Activated naive CD8-positive, alpha-beta T cell treated with anti-CD3 and anti-CD28 coated beads, Interleukin-2, amount 10 ng/mL, durations not matched to agents 7 days and 5 days (primary cell): ENCODE results near the gene NFIX. TPM values are rescaled to one million over a fixed set of nuclear protein-coding genes. Genes with fewer than 3 reads are reported as not detected.

ENCODE experiments used
- ATAC-seq: fragments of 150-1000 bp; cut with Tn5 transposase; one replicate; pipeline ENCODE4 v1.10.0; 2021; ENCODE audit warnings: low read depth, moderate library complexity
- POLR2A ChIA-PET: fragments of 350-600 bp; sonication (Branson Sonifier 250); formaldehyde crosslinking; loops from one replicate; lab custom pipeline; 2021; ENCODE audit warnings: antibody characterized with exemption; lab: Charles Lee
- DNase-seq: peaks from one replicate; pipeline ENCODE4 v3.0.0; 2021
- H3K27ac Mint-ChIP-seq: one replicate; pipeline ENCODE4 v1.8.0; 2022; ENCODE audit warnings: mild to moderate bottlenecking, mixed read lengths
- H3K27me3 Mint-ChIP-seq: one replicate; pipeline ENCODE4 v1.8.0; 2022; ENCODE audit warnings: mild to moderate bottlenecking, moderate library complexity, mixed read lengths
- H3K36me3 Mint-ChIP-seq: one replicate; pipeline ENCODE4 v1.8.0; 2021; ENCODE audit warnings: mild to moderate bottlenecking, mixed read lengths
- H3K4me1 Mint-ChIP-seq: one replicate; pipeline ENCODE4 v1.8.0; 2021; ENCODE audit warnings: mixed read lengths
- H3K4me3 Mint-ChIP-seq: one replicate; pipeline ENCODE4 v1.8.0; 2022; ENCODE audit warnings: mild to moderate bottlenecking, moderate library complexity, mixed read lengths
- H3K9me3 Mint-ChIP-seq: one replicate; pipeline ENCODE4 v1.8.0; 2021; ENCODE audit warnings: mixed read lengths
- total RNA-seq, 2 experiments: library from RNA; stranded (reverse); gene quantifications; one replicate each; pipeline ENCODE4 v1.2.3, GENCODE V29; 2021

NFIX gene
- total RNA-seq, 2 experiments from 2014 or later: 1.5 to 2.5 TPM

GRCh38 chr19:13086341-13086740 lies 91.1 kb downstream of the NFIX start:
- Mint-ChIP-seq H3K27me3 (no peaks in the 10 kb centered on the region), H3K27ac (no peak overlapping the region), H3K4me1 (no peaks in the 10 kb centered on the region), H3K9me3 (no peaks in the 10 kb centered on the region), H3K4me3 (no peak overlapping the region), H3K36me3 (no peaks in the 10 kb centered on the region)
- no peak for ATAC-seq
- POLR2A ChIA-PET: no interaction called here
- DNase-seq: no peak

GRCh38 chr19:13087295-13087694 lies 92.0 kb downstream of the NFIX start:
- POLR2A ChIA-PET: no interaction called here
- H3K4me1 Mint-ChIP-seq: no peaks in the 10 kb centered on the region
- DNase-seq: no peak
- H3K36me3 Mint-ChIP-seq: no peaks in the 10 kb centered on the region
- ATAC-seq: no peak
- H3K27me3 Mint-ChIP-seq: no peaks in the 10 kb centered on the region
- H3K4me3 Mint-ChIP-seq: no peak overlapping the region
- no peaks in the 10 kb centered on the region for H3K9me3 Mint-ChIP-seq
- H3K27ac Mint-ChIP-seq: no peak overlapping the region

- no peaks in the 10 kb centered on the region for H3K36me3 Mint-ChIP-seq
- H3K27ac Mint-ChIP-seq: no peak overlapping the region
- DNase-seq: no peak
- H3K4me1 Mint-ChIP-seq: no peaks in the 10 kb centered on the region
- H3K27me3 Mint-ChIP-seq: no peaks in the 10 kb centered on the region
- H3K4me3 Mint-ChIP-seq: no peak overlapping the region
- ATAC-seq: no peak
- H3K9me3 Mint-ChIP-seq: no peaks in the 10 kb centered on the region
- POLR2A ChIA-PET: no interaction called here
Measured at GRCh38 chr19:13087795-13088537, 92.7 kb downstream of the NFIX start.

- Mint-ChIP-seq H3K36me3 (no peaks in the 10 kb centered on the region), H3K4me3 (no peak overlapping the region), H3K27ac (no peak overlapping the region), H3K4me1 (no peaks in the 10 kb centered on the region), H3K27me3 (peaks cover 4% of the 10 kb centered on the region), H3K9me3 (no peaks in the 10 kb centered on the region)
- POLR2A ChIA-PET: no interaction called here
- ATAC-seq: peak; percentile 40
- no peak for DNase-seq
Measured at GRCh38 chr19:13089139-13089856, 94.0 kb downstream of the NFIX start.

- Mint-ChIP-seq H3K9me3 (no peaks in the 10 kb centered on the region), H3K4me1 (peaks cover 1% of the 10 kb centered on the region), H3K27me3 (peaks cover 10% of the 10 kb centered on the region), H3K36me3 (no peaks in the 10 kb centered on the region), H3K4me3 (no peak overlapping the region), H3K27ac (no peak overlapping the region)
- POLR2A ChIA-PET: no interaction called here
- ATAC-seq: no peak
- no peak for DNase-seq
Measured at GRCh38 chr19:13089857-13090507, 94.7 kb downstream of the NFIX start.

- Mint-ChIP-seq H3K27ac (no peak overlapping the region), H3K4me3 (no peak overlapping the region), H3K27me3 (peaks cover 15% of the 10 kb centered on the region), H3K9me3 (no peaks in the 10 kb centered on the region), H3K36me3 (no peaks in the 10 kb centered on the region), H3K4me1 (peaks cover 1% of the 10 kb centered on the region)
- POLR2A ChIA-PET: no interaction called here
- DNase-seq: no peak
- no peak for ATAC-seq
Measured at GRCh38 chr19:13090511-13091231, 95.4 kb downstream of the NFIX start.

GRCh38 chr19:13091400-13092157 lies 96.3 kb downstream of the NFIX start:
- no peaks in the 10 kb centered on the region for H3K9me3 Mint-ChIP-seq
- no peak overlapping the region for H3K4me3 Mint-ChIP-seq
- H3K27me3 Mint-ChIP-seq: peaks cover 24% of the 10 kb centered on the region
- no peaks in the 10 kb centered on the region for H3K36me3 Mint-ChIP-seq
- DNase-seq: no peak
- POLR2A ChIA-PET: no interaction called here
- H3K4me1 Mint-ChIP-seq: peaks cover 4% of the 10 kb centered on the region
- ATAC-seq: no peak
- no peak overlapping the region for H3K27ac Mint-ChIP-seq

GRCh38 chr19:13092158-13092543 lies 96.9 kb downstream of the NFIX start:
- no peak overlapping the region for H3K4me3 Mint-ChIP-seq
- H3K9me3 Mint-ChIP-seq: no peaks in the 10 kb centered on the region
- ATAC-seq (no peak), DNase-seq (no peak)
- no peak overlapping the region for H3K27ac Mint-ChIP-seq
- peaks cover 28% of the 10 kb centered on the region for H3K27me3 Mint-ChIP-seq
- H3K36me3 Mint-ChIP-seq: no peaks in the 10 kb centered on the region
- peaks cover 7% of the 10 kb centered on the region for H3K4me1 Mint-ChIP-seq
- POLR2A ChIA-PET: no interaction called here

- H3K4me1 Mint-ChIP-seq: peaks cover 8% of the 10 kb centered on the region
- no peak for ATAC-seq
- H3K27ac Mint-ChIP-seq: no peak overlapping the region
- DNase-seq: no peak
- POLR2A ChIA-PET: no interaction called here
- no peaks in the 10 kb centered on the region for H3K9me3 Mint-ChIP-seq
- peaks cover 32% of the 10 kb centered on the region for H3K27me3 Mint-ChIP-seq
- no peaks in the 10 kb centered on the region for H3K36me3 Mint-ChIP-seq
- no peak overlapping the region for H3K4me3 Mint-ChIP-seq
Measured at GRCh38 chr19:13092606-13093235, 97.4 kb downstream of the NFIX start.

GRCh38 chr19:13093407-13094105 lies 98.3 kb downstream of the NFIX start:
- DNase-seq: peak; percentile 86
- Mint-ChIP-seq H3K4me1 (peaks cover 12% of the 10 kb centered on the region), H3K27ac (no peak overlapping the region), H3K9me3 (no peaks in the 10 kb centered on the region), H3K4me3 (no peak overlapping the region), H3K36me3 (no peaks in the 10 kb centered on the region), H3K27me3 (peaks cover 39% of the 10 kb centered on the region)
- peak; percentile 82 for ATAC-seq
- POLR2A ChIA-PET: interaction anchor here (1.3 kb wide), 1 partner anchor 116 kb away, joined by 8 read pairs; no protein-coding TSS in a partner anchor

- H3K27ac Mint-ChIP-seq: no peak overlapping the region
- H3K9me3 Mint-ChIP-seq: no peaks in the 10 kb centered on the region
- POLR2A ChIA-PET: interaction anchor here (1.3 kb wide), 1 partner anchor 117 kb away, joined by 8 read pairs; no protein-coding TSS in a partner anchor
- no peak for ATAC-seq
- peaks cover 43% of the 10 kb centered on the region for H3K27me3 Mint-ChIP-seq
- no peaks in the 10 kb centered on the region for H3K36me3 Mint-ChIP-seq
- peaks cover 13% of the 10 kb centered on the region for H3K4me1 Mint-ChIP-seq
- no peak overlapping the region for H3K4me3 Mint-ChIP-seq
- DNase-seq: no peak
Measured at GRCh38 chr19:13094106-13094504, 98.8 kb downstream of the NFIX start.
